Measurements from ENCODE around the gene VRK1. TPM values are rescaled to one million over a fixed set of nuclear protein-coding genes. Genes with fewer than 3 reads are reported as not detected.

Gene VRK1, protein sequence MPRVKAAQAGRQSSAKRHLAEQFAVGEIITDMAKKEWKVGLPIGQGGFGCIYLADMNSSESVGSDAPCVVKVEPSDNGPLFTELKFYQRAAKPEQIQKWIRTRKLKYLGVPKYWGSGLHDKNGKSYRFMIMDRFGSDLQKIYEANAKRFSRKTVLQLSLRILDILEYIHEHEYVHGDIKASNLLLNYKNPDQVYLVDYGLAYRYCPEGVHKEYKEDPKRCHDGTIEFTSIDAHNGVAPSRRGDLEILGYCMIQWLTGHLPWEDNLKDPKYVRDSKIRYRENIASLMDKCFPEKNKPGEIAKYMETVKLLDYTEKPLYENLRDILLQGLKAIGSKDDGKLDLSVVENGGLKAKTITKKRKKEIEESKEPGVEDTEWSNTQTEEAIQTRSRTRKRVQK
- total RNA-seq, result 10 to 100 TPM; 63.1 to 83.3 TPM

DNA sequence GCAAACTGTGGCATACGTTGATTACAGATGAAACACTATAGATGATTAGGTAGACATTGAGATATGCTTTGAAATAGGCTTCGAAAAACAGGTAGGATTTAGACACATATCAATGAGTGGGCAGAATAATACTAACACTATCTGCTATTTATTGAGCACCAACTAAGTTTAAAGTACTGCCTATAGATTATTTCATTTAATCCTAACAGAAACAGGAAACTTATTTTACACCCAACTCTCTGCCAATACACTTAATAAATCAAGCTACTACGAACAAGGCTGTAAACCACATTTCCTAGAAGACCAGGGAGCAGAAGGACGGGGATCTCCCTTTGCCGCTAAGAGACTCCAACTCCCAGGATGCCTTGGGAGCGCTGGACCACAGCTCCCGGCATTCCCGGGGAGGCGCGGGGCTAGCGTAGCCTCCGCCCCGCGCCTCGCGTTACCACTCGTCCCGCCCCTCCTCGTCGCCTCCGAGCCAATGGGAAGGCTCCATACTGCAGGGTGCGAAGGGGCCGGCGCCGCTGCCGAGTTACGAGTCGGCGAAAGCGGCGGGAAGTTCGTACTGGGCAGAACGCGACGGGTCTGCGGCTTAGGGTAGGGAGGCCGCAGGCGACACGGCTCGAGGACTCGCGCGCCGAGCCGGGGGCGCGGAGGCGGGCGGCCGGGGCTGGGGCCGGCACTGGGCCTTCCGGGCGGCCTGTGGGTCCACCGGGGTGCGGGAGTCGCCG, at the start of gene VRK1:
Gene VRK1, plus strand, starts transcription at position 532 of the 731 bp plus-strand sequence. CDS start 36,090 bp downstream, outside the sequence.
- peak; percentile 98 for ATAC-seq
- Mint-ChIP-seq H3K27me3 (peaks cover 6% of the 10 kb centered on the region), H3K27ac (peak within 1 kb of the TSS; percentile 88), H3K36me3 (ENCODE audit: low read depth) (no peaks in the 10 kb centered on the region), H3K4me3 (peak within 1 kb of the TSS; percentile 92), H3K9me3 (ENCODE audit: low read depth) (no peaks in the 10 kb centered on the region), H3K4me1 (peaks cover 24% of the 10 kb centered on the region)
- intact Hi-C loops (cut with DNase I, micrococcal nuclease), result loop anchor here (1.0 kb wide), 5 partner anchors 35 to 434 kb away; partner anchors contain the start of genes AK7 (in 1 of the 2), ATG2B (in 1 of the 2), GSKIP (in 1 of the 2) and PAPOLA (in 1 of the 2)
- DNase-seq, result peak; percentile 96
- ChIA-PET POLR2A (interaction anchor here (1.1 kb wide), 1 partner anchor 56 kb away, joined by 3 read pairs; no protein-coding TSS in a partner anchor), CTCF (interaction anchor here (0.8 to 0.9 kb wide), 2 partner anchors 29 to 382 kb away, joined by 3 read pairs; no protein-coding TSS in a partner anchor)

DNA sequence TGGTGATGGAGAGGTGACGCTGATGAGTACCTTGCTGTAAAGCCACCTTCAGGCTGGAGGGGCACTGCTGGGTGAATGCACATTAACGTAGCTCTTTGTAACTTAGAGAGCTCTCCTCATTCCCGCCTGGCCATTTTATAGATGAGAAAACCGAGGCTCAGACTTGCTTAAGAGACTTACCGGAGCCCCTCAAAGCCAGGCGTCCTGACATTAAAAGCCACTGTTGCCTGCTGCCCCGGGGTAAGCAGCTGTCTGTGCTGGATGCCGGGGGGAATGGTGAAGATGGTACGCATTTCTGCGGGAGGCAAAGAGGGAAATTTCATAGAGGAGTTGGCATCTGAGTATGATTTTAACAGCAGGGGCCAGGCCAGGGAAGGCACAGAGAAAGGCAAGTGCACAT, 49.6 kb upstream of the VRK1 start:
- ATAC-seq (no peak), DNase-seq (no peak)
- no peak overlapping the region for H3K4me3 Mint-ChIP-seq
- H3K27ac Mint-ChIP-seq, result no peak overlapping the region
- ChIA-PET POLR2A (no interaction called here), CTCF (interaction anchor here (1.3 kb wide), 1 partner anchor 9 kb away, joined by 4 read pairs; no protein-coding TSS in a partner anchor)
- H3K9me3 Mint-ChIP-seq (ENCODE audit: low read depth), result no peaks in the 10 kb centered on the region
- intact Hi-C loops (cut with DNase I, micrococcal nuclease), result no loop called here
- H3K4me1 Mint-ChIP-seq, result no peaks in the 10 kb centered on the region
- H3K27me3 Mint-ChIP-seq, result peaks cover 22% of the 10 kb centered on the region
- no peaks in the 10 kb centered on the region for H3K36me3 Mint-ChIP-seq (ENCODE audit: low read depth)

DNA sequence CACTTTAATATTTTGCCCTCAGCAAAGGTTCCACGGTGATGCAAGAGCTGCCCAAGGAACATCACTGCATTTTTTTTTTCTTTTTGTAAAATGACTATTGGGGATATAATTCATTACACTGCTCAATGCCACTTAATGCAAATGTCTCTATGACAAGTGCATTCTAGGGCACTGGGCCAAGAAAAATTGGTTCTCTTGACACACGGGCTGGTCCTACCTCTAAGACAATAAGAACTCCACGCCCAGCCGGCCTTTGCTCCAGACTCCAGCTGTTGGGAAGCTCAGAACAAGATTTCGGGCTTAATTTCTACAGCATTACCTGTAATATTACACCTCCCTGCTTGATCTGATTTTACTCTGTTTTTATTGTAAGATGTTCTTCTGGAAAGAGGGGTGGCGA, 48.8 kb upstream of the VRK1 start:
- intact Hi-C loops (cut with DNase I, micrococcal nuclease), result no loop called here
- H3K4me1 Mint-ChIP-seq, result no peaks in the 10 kb centered on the region
- no peak overlapping the region for H3K4me3 Mint-ChIP-seq
- peaks cover 19% of the 10 kb centered on the region for H3K27me3 Mint-ChIP-seq
- H3K27ac Mint-ChIP-seq, result no peak overlapping the region
- DNase-seq (no peak), ATAC-seq (no peak)
- no peaks in the 10 kb centered on the region for H3K9me3 Mint-ChIP-seq (ENCODE audit: low read depth)
- H3K36me3 Mint-ChIP-seq (ENCODE audit: low read depth), result no peaks in the 10 kb centered on the region
- ChIA-PET POLR2A (no interaction called here), CTCF (interaction anchor here (1.3 kb wide), 1 partner anchor 10 kb away, joined by 4 read pairs; no protein-coding TSS in a partner anchor)

DNA sequence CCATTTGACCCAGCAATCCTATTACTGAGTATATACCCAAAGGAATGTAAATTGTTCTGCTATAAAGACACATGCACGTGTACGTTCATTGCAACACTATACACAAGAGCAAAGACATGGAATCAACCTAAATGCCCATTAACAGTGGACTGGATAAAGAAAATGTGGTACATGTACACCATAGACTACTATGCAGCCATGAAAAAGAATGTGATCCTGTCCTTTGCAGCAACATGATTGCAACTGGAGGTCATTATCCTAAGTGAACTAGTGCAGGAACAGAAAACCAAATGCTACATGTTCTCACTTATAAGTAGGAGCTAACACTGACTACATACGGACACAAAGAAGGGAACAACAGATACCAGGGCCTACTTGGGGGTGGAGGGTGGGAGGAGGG, 45.7 kb upstream of the VRK1 start:
- no peaks in the 10 kb centered on the region for H3K9me3 Mint-ChIP-seq (ENCODE audit: low read depth)
- H3K4me1 Mint-ChIP-seq, result no peaks in the 10 kb centered on the region
- POLR2A ChIA-PET, result no interaction called here
- no peaks in the 10 kb centered on the region for H3K36me3 Mint-ChIP-seq (ENCODE audit: low read depth)
- H3K27me3 Mint-ChIP-seq, result peaks cover 14% of the 10 kb centered on the region
- no peak overlapping the region for H3K27ac Mint-ChIP-seq
- no peak for DNase-seq
- CTCF ChIA-PET, result interaction anchor here (1.2 to 1.4 kb wide), 2 partner anchors 10 to 189 kb away, joined by 3 to 4 read pairs; no protein-coding TSS in a partner anchor
- no peak for ATAC-seq
- intact Hi-C loops (cut with DNase I, micrococcal nuclease), result no loop called here
- H3K4me3 Mint-ChIP-seq, result no peak overlapping the region

DNA sequence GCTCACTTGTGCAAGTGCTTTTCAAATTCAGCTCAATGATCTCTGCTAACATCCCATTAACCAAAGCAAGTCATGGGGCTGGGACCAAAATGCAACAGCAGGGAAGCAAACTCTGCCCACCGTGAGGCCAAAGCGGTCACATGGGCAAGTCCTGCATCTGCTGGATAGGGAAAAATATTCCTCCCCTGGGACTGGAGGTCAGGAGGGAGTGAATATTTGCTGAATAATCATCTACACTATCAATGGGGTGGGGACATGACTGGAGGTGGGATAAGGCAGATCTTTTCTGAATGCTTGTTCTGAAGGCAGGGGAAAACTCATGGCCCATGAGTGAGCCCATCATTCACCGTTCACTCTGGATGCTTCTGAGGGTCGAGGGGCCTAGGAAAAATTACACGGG, 45.1 kb upstream of the VRK1 start:
- DNase-seq, result no peak
- H3K9me3 Mint-ChIP-seq (ENCODE audit: low read depth), result no peaks in the 10 kb centered on the region
- H3K4me1 Mint-ChIP-seq, result no peaks in the 10 kb centered on the region
- no peaks in the 10 kb centered on the region for H3K36me3 Mint-ChIP-seq (ENCODE audit: low read depth)
- no peak for ATAC-seq
- H3K27ac Mint-ChIP-seq, result no peak overlapping the region
- H3K4me3 Mint-ChIP-seq, result no peak overlapping the region
- peaks cover 16% of the 10 kb centered on the region for H3K27me3 Mint-ChIP-seq
- ChIA-PET POLR2A (no interaction called here), CTCF (interaction anchor here (1.4 kb wide), 1 partner anchor 11 kb away, joined by 4 read pairs; no protein-coding TSS in a partner anchor)
- intact Hi-C loops (cut with DNase I, micrococcal nuclease), result no loop called here

DNA sequence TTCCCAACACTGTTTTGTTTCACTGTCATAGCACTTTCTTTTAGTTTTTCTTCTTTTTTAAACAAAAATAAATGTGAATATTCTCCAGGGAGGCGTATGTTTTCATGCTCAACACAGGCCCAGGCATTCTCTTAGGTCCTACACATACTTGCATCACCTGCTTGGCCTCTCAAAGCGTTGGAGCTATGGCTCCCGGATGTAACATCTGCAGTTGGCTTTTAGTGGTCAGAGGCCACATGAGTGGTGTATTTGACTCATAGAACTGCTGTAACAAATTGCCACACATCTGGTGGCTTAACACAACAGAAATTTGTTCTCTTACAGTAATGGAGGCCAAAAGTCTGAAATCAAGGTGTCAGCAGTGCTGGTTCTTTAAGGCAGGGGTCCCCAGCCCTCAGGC, 44.6 kb upstream of the VRK1 start:
- Mint-ChIP-seq H3K4me3 (no peak overlapping the region), H3K36me3 (ENCODE audit: low read depth) (no peaks in the 10 kb centered on the region), H3K27me3 (peaks cover 20% of the 10 kb centered on the region), H3K27ac (no peak overlapping the region), H3K4me1 (no peaks in the 10 kb centered on the region), H3K9me3 (ENCODE audit: low read depth) (no peaks in the 10 kb centered on the region)
- POLR2A ChIA-PET, result no interaction called here
- intact Hi-C loops (cut with DNase I, micrococcal nuclease), result no loop called here
- ATAC-seq (no peak), DNase-seq (no peak)
- CTCF ChIA-PET, result no interaction called here

DNA sequence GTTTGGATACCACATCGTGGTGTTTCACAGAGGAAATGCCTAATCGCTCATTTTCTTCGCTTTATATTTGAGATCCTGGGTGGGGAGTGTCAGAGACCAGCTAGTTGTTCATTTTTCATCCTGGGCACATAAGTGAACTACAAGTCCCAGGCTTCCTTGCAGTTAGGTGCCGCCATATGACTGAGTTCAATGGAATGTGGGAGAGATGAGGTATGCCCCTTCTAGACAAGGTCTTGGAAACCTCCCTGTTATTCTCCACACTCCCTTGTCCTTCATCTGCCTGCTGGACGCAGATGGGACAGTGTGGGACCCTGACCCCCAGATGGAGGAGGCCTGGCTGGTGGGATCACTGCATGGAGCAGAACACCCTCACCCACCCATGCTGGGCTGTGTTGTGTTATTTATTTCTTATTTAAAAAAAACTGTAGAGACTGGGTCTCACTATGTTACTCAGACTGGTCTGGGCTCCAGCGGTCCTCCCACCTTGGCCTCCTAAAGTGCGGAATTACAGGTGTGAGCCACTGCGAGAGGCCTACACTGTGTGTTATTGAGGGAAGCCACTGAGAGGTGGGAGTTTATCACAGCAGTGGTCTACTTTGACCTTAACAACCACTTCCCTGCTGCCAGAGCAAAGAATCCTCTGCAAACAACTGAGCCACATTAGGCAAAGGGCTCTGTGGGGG, 42.9 kb upstream of the VRK1 start:
- peaks cover 15% of the 10 kb centered on the region for H3K27me3 Mint-ChIP-seq
- no peaks in the 10 kb centered on the region for H3K9me3 Mint-ChIP-seq (ENCODE audit: low read depth)
- no peak for ATAC-seq
- no peaks in the 10 kb centered on the region for H3K4me1 Mint-ChIP-seq
- intact Hi-C loops (cut with DNase I, micrococcal nuclease), result no loop called here
- H3K4me3 Mint-ChIP-seq, result no peak overlapping the region
- POLR2A ChIA-PET, result no interaction called here
- CTCF ChIA-PET, result no interaction called here
- H3K36me3 Mint-ChIP-seq (ENCODE audit: low read depth), result no peaks in the 10 kb centered on the region
- no peak for DNase-seq
- H3K27ac Mint-ChIP-seq, result no peak overlapping the region

DNA sequence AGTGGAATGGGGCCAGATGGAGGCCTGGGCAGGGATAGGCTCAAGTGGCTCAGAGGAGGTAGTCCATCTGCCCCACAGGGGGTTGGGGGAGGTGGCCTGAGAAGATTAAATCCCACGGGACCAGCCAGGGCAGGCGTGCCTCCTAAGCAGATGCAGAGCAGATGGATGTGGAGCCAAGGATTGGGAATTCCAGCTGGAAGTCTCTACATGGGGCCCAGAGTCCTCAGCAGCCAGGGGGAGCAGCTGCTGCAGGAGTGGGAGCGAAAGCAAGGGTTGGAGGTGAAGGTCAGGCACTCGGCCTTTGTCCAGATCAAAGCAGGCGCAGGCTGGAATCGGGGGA, 42.4 kb upstream of the VRK1 start:
- ChIA-PET POLR2A (no interaction called here), CTCF (no interaction called here)
- peaks cover 11% of the 10 kb centered on the region for H3K27me3 Mint-ChIP-seq
- H3K4me1 Mint-ChIP-seq, result no peaks in the 10 kb centered on the region
- no peaks in the 10 kb centered on the region for H3K36me3 Mint-ChIP-seq (ENCODE audit: low read depth)
- H3K4me3 Mint-ChIP-seq, result no peak overlapping the region
- H3K9me3 Mint-ChIP-seq (ENCODE audit: low read depth), result no peaks in the 10 kb centered on the region
- no peak for ATAC-seq
- H3K27ac Mint-ChIP-seq, result no peak overlapping the region
- intact Hi-C loops (cut with DNase I, micrococcal nuclease), result no loop called here
- no peak for DNase-seq

DNA sequence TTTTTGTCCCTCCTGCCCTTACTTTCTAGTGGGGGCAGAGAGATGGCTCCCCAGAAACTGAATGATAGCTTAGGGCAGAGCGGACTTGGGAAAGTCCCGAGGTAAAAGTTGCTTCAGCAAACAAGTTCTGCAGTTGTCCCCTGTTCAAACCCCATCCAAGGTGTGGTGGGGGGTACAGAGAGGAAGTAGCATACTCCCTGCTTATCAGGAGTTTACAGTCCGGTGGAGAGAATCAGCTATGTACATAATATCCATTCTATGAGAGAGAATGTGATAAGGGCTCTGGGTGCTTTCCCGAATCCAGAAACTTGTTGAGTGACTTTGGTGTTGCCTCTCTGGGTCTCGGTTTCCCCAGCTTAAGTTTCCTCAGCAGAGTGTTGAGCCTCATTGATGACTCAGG, 40.4 kb upstream of the VRK1 start:
- ATAC-seq, result no peak
- Mint-ChIP-seq H3K36me3 (ENCODE audit: low read depth) (no peaks in the 10 kb centered on the region), H3K27ac (no peak overlapping the region), H3K4me1 (no peaks in the 10 kb centered on the region), H3K9me3 (ENCODE audit: low read depth) (no peaks in the 10 kb centered on the region), H3K27me3 (peaks cover 12% of the 10 kb centered on the region), H3K4me3 (no peak overlapping the region)
- no peak for DNase-seq
- ChIA-PET POLR2A (no interaction called here), CTCF (no interaction called here)
- intact Hi-C loops (cut with DNase I, micrococcal nuclease), result no loop called here

DNA sequence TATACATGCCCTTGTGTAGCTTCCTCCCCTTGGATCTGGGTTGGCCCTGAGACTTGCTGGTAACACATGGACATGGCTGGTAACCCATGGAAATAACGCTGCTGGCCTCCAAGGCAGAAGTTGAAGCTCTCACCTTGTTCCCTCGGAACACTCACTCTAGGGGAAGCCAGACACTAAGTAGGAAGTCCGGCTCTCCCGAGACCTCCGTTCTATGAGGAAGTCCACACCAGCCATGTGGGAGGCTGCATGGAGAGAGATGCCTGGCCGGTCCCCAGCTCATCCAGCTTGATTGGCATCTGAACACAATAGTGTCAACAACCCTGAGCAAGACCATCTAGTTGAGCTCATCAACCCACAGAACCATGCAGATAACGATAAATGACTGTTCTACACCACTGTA, 39.7 kb upstream of the VRK1 start:
- Mint-ChIP-seq H3K27ac (no peak overlapping the region), H3K9me3 (ENCODE audit: low read depth) (no peaks in the 10 kb centered on the region)
- CTCF ChIA-PET, result interaction anchor here (0.6 to 1.0 kb wide), 2 partner anchors 15 to 17 kb away, joined by 3 read pairs; no protein-coding TSS in a partner anchor

DNA sequence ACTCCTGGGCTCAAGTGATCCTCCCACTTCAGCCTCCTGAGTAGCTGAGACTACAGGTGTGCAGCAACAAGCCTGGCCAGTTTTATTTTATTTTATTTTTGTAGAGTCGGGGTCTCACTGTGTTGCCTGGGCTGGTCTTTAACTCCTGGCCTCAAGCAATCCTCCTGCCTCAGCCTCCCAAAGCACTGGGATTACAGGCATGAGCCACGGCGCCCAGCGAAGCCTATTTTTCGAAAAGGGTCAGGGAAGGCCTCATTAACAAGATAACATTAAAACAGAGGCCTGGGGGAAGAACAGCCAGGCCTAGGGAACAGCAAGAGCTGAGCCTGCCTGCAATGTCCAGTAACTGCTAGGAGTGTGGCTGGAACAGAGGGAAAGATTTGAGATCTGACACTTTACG, 36.1 kb upstream of the VRK1 start:
- CTCF ChIA-PET, result no interaction called here

More for the DNA sequence above, 39.7 kb upstream of the VRK1 start:
- POLR2A ChIA-PET, result no interaction called here
- Mint-ChIP-seq H3K4me1 (peaks cover 1% of the 10 kb centered on the region), H3K4me3 (no peak overlapping the region), H3K36me3 (ENCODE audit: low read depth) (no peaks in the 10 kb centered on the region), H3K27me3 (peaks cover 12% of the 10 kb centered on the region)
- DNase-seq (no peak), ATAC-seq (no peak)
- intact Hi-C loops (cut with DNase I, micrococcal nuclease), result no loop called here

More for the DNA sequence above, 36.1 kb upstream of the VRK1 start:
- no peak overlapping the region for H3K27ac Mint-ChIP-seq
- POLR2A ChIA-PET, result no interaction called here
- H3K9me3 Mint-ChIP-seq (ENCODE audit: low read depth), result no peaks in the 10 kb centered on the region
- H3K4me3 Mint-ChIP-seq, result no peak overlapping the region
- no peak for ATAC-seq
- peaks cover 3% of the 10 kb centered on the region for H3K4me1 Mint-ChIP-seq
- DNase-seq, result no peak
- intact Hi-C loops (cut with DNase I, micrococcal nuclease), result no loop called here
- H3K36me3 Mint-ChIP-seq (ENCODE audit: low read depth), result no peaks in the 10 kb centered on the region
- peaks cover 16% of the 10 kb centered on the region for H3K27me3 Mint-ChIP-seq

All from activated CD4-positive, alpha-beta T cell treated with anti-CD3 and anti-CD28 coated beads for 36 hours (primary cell).